Occipital lobe (tissue), 2 donors: ENCODE results near the gene TFPT. TPM values are rescaled to one million over a fixed set of nuclear protein-coding genes. Genes with fewer than 3 reads are reported as not detected.
"Not testable (repeated sequence)": the region's sequence is repeated elsewhere in the genome, so short reads cannot be mapped to it uniquely, and the experiment has no call there.

Experiments
- DNase-seq: peaks from one replicate; lab custom pipeline; 2025; lab: John Stamatoyannopoulos, UW
- total RNA-seq: library from RNA; depleted of rRNA; stranded (reverse); fragments of >200 nt; gene quantifications from one replicate; pipeline ENCODE4 v1.2.3, GENCODE V29; 2014

Gene TFPT
- total RNA-seq, 1 donor from 2014 or later: 5.8 TPM

- DNase-seq: no peak
Measured at GRCh38 chr19:54124393-54124792, 8.9 kb upstream of the TFPT start.

GRCh38 chr19:54123682-54124081 is 8.2 kb upstream of the TFPT start:
- DNase-seq: no peak

GRCh38 chr19:54121259-54121658 is 5.8 kb upstream of the TFPT start:
- no peak for DNase-seq

- peak; percentile 9 for DNase-seq
Measured at GRCh38 chr19:54114340-54115108, 933 bp downstream of the TFPT start.

GRCh38 chr19:54109651-54110050 is 5.8 kb downstream of the TFPT start:
- DNase-seq: no peak

GRCh38 chr19:54108496-54108895 is 7.0 kb downstream of the TFPT start:
- DNase-seq: no peak

GRCh38 chr19:54107876-54108490 is 7.5 kb downstream of the TFPT start:
- no peak for DNase-seq

GRCh38 chr19:54106716-54107115 is 8.7 kb downstream of the TFPT start:
- no peak for DNase-seq

- DNase-seq: no peak
Measured at GRCh38 chr19:54105796-54106195, 9.7 kb downstream of the TFPT start.

GRCh38 chr19:54104998-54105715 is 10.3 kb downstream of the TFPT start:
- DNase-seq: no peak

- DNase-seq: peak; percentile 95
Measured at GRCh38 chr19:54102421-54103169, 12.9 kb downstream of the TFPT start, which contains the start of gene NDUFA3. Gene NDUFA3 (plus strand): TSS chr19:54102855. CDS start chr19:54102879, 24 bp downstream.

GRCh38 chr19:54100561-54100960 is 14.9 kb downstream of the TFPT start, which contains the start of gene OSCAR:
Gene OSCAR (minus strand): TSS chr19:54100803. CDS start chr19:54100792, 11 bp downstream.
- DNase-seq: no peak

GRCh38 chr19:54099903-54100255 is 15.6 kb downstream of the TFPT start:
- not testable (repeated sequence) for DNase-seq

GRCh38 chr19:54099190-54099902 is 16.1 kb downstream of the TFPT start:
- no peak for DNase-seq

GRCh38 chr19:54096617-54097106 is 18.8 kb downstream of the TFPT start:
- no peak for DNase-seq

- DNase-seq: peak; percentile 18
Measured at GRCh38 chr19:54095859-54096616, 19.4 kb downstream of the TFPT start.

- DNase-seq: no peak
Measured at GRCh38 chr19:54095136-54095858, 20.2 kb downstream of the TFPT start.

GRCh38 chr19:54094426-54095000 is 20.9 kb downstream of the TFPT start:
- no peak for DNase-seq

GRCh38 chr19:54084410-54084809 is 31.0 kb downstream of the TFPT start:
- no peak for DNase-seq
